NCI-H2196 (cell line): ENCODE results near the gene RNPEPL1.

Source experiments
- DNase-seq: peaks from one replicate; lab custom pipeline; 2025; ENCODE audit not compliant: unreplicated experiment; lab: John Stamatoyannopoulos, UW

Gene RNPEPL1

DNA sequence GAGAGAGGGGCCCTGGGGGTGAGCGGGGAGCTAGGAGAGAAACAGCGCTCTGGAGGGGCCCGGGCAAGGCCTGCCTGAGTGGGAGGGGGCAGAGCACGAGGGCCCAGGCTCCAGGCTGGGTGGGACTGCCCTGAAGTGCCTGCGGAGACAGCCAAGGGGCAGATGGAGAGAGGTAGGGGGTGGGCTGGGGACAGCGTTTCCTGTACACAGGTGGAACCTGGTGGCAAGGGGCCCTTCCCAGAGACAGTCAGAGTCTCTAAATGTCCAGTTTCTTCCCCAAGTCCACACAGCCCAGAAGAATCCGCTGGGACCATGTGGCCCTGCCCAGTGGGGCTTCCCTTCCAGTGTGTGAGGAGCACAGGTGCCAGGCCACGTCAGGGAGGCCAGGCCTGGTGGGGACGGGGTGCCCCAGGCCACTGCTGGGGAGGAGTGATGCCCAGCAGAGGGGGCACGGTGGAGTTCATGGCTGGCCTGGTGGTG lies 55.3 kb downstream of the RNPEPL1 start:
- DNase-seq: no peak

DNA sequence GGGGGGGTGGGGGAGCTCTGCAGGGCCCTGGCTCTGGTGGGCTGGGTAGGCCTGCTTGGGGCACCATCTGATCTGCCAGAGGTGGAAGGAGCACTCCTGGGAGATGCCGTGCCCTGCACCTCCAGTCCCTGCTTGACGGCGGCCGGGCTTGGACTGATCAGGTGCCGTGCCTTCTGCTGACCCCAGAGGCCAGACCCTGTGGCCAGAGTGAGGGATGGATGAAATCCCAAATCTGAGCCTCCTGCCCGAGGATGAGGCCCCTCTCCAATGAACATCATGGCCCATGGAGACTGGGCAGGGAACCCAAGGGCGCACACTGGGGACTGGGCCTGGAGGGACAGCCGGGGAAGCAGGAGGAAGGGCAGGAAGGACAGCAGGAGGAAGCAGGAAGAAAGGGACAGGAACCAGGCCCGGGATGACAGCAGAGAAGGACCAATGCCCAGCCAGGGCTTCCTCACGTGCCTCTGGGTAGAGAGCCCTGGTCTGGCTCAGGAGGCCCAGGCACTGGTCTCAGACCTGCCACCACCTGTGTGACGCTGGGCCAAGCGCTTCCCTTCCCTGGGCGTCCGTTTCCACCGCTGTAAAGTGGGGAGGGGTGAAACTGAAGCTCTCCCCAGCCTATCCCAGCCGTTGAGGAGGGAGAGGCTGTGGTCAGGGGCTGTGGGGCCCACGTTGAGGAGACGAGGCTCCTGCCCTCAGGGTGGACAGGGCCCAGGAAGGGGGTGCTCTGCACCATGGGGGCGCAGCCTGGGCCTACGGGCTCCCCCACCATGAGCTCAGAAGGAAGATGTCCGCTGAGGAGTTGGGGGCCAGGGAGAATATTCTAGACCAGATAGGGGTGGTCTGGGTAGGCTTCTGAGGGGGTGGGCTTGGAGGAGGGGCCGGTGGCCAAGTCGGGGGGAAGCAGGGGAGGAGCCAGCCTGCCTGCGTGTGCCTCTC lies 56.0 kb downstream of the RNPEPL1 start:
- no peak for DNase-seq

DNA sequence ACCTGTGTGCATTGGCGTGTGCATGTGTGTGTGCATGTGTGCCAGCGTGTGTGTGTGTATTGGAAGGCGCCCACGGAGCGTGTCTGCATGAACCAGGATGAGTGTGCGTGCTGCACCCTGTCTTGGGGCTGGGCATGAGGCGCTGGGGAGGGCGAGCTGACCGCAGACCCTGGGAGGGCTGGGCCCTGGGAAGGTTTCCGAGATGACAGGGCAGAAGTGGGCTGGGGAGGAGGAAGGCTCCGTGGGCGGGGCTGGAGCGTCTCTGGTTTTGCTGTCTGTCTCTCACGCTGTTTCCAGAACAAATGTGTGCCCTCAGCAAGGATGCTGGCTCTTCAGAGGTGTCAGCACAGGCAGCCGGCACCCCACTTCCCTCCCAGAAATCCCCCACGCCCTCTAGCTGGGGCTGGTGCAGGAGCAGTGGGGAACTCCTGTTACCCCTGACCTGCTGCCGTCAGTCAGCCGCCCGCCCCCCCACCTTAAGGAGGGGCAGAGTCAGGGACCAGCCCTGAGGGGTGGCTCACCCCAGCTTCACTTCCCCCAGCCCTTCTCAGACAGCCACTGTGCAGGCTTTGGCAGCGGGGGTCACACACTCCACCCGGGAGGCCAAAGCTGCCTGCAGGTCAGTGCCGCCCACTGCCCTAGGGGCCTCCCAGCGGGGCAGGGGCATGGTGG lies 56.8 kb downstream of the RNPEPL1 start, which contains the start of gene GPR35:
TSS of gene GPR35 (plus strand) at position 531 of the 672 bp plus-strand sequence. CDS start 4,473 bp downstream, outside the sequence.
- DNase-seq: no peak

DNA sequence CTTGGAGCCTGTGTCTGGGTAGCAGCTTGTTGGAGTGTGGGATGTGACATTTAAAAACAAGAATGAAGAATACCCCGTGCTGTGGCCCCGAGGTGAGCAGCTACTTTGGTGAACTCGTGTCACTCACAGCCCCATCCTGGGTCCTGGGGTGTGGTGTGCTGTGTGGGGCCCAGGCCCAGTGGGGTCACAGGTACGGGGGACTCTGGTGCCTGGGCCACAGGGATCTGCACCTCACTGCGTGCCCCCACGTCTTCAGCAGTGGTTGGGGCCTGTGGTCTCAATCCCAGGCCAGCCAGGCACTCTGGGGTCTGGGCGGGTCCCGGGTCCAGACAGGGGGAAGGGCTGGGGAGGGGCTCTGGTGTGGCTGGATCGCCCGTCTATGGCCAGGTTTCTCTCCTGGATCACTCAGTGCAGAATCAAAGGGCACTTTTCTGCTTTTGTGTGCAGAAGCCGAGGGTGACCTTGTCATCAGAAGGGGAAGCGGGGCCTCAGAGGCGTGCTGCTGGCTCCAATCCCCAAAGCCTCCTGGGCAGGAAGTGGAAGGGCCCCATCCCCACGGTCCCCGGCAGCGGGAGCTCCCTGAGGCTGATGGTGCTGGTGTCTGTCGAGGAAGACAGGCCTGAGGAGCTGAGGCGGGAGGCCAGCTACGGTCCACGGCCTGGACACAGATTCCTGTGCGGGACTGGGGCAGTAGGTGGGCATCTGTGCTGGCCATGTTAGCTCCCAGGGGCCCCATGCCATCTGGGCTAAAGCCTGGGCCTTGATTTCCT lies 58.4 kb downstream of the RNPEPL1 start:
- no peak for DNase-seq

DNA sequence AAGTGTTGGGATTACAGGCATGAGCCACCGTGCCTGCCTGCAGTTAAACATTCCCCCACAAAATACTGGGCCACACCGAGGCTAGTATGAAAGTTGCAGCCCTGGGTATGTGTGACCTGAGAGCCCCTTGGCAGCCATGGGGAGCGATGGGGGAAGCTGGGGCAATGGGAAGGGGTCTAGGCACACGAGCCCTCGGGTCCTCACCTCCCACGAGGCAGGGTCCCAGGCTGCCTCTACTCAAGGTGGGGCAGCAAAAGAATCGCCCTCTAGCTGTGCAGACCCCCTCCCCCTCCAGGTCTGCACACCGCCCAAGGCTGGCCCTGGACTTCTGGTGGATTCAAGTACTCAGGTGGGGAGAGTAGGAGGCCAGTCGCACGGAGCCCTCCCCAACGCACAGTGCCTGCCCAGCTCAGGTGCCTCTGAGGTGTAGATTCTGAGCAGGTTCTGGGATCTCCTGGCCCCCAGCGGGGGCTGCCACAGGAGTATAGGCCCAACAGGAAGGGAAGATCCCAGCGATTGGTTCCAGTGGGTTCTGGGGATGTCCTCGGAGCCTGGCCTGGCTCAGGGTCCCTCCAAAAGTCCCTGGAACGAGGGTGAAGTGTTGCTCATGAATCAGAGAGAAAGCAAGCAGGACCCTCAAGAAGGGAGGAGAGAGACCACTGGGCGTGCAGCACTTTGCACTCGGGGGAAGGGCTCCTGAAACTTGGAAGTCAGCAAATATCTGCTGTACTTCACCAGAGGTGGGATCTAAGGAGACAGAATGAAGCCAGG lies 59.6 kb downstream of the RNPEPL1 start:
- DNase-seq: no peak

DNA sequence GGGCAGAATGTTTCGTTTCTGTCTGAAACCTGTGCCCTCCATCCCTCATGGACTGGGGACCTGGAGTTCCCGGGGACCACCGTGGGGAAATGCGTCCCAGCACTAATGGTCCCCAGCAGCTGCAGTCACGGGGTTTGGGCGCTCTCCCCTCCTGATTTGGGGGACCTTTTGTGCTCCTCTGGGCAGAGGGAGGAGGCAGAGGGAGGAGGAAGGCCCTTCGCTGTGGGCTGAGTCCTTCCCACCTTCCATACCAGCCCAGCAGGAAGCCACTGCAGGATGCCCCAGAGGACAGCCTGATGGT lies 60.2 kb downstream of the RNPEPL1 start:
- no peak for DNase-seq

DNA sequence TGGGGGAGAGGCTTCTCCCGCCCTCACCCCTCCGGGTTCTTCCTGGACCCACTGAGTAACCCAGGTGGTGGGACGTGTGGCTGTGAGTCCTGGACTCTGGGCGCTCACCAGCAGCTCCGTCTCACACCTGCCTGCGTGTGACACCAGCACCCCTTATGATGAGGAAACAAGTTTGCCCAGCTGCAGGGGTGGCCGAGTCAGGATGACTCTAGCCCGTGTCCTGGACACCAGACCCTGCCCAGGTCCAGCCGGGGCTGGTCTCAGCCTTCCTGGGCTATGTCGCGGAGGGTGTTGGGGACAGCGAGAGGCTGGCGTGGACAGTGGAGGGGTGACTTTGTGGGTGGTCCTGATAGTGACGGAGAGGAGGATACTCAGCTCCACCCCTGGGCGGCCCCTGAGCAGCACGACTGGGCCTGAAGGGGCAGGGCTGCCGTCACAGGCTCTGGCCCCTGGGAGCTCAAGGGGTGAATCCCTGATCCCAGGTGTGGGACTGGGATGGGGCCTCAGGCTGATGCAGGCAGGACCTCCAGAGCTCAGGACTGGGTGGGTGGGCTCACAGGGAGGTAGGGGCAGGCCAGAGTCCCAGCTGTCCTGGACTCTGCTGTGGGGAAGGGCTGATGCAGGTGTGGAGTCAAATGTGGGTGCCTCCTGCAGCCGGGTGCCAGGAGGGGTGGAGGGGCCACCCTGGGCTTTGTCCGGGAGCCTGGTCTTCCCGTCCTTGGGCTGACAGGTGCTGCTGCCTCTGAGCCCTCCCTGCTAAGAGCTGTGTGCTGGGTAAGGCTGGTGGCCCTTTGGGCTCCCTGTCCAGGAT lies 60.7 kb downstream of the RNPEPL1 start:
- DNase-seq: no peak

DNA sequence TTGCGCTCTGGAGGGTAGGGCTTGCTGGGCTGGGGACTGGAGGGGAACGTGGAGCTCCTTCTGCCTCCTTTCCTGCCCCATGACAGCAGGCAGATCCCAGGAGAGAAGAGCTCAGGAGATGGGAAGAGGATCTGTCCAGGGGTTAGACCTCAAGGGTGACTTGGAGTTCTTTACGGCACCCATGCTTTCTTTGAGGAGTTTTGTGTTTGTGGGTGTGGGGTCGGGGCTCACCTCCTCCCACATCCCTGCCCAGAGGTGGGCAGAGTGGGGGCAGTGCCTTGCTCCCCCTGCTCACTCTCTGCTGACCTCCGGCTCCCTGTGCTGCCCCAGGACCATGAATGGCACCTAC lies 61.3 kb downstream of the RNPEPL1 start:
- no peak for DNase-seq

DNA sequence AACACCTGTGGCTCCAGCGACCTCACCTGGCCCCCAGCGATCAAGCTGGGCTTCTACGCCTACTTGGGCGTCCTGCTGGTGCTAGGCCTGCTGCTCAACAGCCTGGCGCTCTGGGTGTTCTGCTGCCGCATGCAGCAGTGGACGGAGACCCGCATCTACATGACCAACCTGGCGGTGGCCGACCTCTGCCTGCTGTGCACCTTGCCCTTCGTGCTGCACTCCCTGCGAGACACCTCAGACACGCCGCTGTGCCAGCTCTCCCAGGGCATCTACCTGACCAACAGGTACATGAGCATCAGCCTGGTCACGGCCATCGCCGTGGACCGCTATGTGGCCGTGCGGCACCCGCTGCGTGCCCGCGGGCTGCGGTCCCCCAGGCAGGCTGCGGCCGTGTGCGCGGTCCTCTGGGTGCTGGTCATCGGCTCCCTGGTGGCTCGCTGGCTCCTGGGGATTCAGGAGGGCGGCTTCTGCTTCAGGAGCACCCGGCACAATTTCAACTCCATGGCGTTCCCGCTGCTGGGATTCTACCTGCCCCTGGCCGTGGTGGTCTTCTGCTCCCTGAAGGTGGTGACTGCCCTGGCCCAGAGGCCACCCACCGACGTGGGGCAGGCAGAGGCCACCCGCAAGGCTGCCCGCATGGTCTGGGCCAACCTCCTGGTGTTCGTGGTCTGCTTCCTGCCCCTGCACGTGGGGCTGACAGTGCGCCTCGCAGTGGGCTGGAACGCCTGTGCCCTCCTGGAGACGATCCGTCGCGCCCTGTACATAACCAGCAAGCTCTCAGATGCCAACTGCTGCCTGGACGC lies 61.9 kb downstream of the RNPEPL1 start:
- no peak for DNase-seq
